ENCODE data around the gene FBXW10B. TPM values are rescaled to one million over a fixed set of nuclear protein-coding genes. Genes with fewer than 3 reads are reported as not detected.
"Not testable (repeated sequence)": the region's sequence is repeated elsewhere in the genome, so short reads cannot be mapped to it uniquely, and the experiment has no call there.

FBXW10B gene
- total RNA-seq, 4 donors from 2014 or later, result 4.7 to 28.0 (median 9.5) TPM

DNA sequence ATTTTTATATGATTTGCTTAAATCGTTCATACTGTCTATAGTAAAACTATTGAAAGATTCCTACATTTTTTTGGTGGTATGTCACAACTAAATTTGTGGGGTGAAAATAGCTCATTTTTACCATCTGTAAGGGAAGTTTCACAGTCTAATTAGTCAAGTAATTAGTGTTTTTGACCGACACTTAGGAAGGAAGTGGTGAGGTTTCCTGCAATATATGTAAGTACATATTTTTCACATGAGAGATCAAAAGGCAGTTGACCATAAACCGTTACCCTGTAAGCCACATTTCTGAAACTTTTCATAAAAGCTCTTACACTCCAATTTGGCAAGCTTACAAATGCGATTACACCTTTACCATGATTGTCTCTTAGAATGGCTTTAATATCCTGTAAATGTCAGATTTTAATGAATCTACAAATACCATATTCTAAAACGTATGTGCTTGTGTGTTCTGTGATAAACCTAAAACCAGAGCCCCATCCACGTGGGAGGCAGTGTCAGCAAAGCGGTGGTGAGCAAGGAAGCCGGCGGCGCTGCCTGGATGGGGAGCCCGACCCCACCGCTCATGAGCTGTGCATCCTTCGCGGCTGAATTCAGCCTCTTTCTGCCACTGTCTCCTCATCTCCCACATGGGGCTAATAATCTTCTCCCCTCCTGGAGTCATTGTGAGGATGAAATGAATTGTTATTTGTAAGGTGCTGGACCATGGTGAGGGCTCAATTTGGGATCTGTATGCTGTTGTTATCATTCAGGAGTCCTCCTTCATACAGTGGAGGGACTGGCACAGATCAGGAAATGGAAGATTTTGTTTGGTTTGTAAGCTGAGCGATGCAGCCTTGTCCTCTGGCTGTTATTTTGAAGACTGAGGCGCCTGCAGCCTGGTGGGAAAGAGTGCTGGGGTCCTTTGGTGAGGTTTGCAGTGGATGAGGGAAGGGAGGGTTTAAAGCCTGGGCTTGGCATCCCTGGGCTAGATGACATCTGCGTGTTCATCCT lies 29.7 kb downstream of the FBXW10B start:
- H3K27ac ChIP-seq; H3K9me3 ChIP-seq; DNase-seq; H3K36me3 ChIP-seq; intact Hi-C loops (cut with DNase I); H3K27me3 ChIP-seq; H3K4me3 ChIP-seq: not testable (repeated sequence)
- WGBS, 2 donors, result 77 to 81% methylated on average over 13 of the region's 17 CpGs
- H3K4me1 ChIP-seq, result peaks cover 0 to 11% (median 0%) of the 10 kb centered on the region in 3 donors

DNA sequence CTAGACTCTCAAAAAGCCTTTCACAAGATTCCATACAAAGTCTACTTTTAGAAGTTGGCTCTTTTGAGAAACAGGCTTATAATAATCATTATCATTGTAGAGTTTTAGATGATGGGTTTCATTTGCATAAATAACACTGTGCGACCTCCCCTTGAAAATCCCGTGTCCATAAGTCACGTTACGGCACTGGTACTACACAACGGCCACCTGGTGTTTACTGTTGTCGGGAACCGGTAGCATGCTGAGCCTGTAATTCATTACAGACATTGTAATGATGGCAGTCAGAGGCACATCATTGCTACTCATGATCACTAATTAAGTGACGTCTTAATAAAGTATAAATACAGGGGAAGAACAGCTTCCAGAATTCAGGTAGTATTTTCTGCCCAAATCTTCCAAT lies 31.5 kb downstream of the FBXW10B start:
- H3K36me3 ChIP-seq; DNase-seq; H3K27ac ChIP-seq; H3K9me3 ChIP-seq; H3K4me3 ChIP-seq; intact Hi-C loops (cut with DNase I); H3K27me3 ChIP-seq: not testable (repeated sequence)
- peaks cover 0 to 11% (median 0%) of the 10 kb centered on the region in 3 donors for H3K4me1 ChIP-seq
- WGBS, 2 donors, result 78 to 84% methylated on average over 8 of the region's 8 CpGs

DNA sequence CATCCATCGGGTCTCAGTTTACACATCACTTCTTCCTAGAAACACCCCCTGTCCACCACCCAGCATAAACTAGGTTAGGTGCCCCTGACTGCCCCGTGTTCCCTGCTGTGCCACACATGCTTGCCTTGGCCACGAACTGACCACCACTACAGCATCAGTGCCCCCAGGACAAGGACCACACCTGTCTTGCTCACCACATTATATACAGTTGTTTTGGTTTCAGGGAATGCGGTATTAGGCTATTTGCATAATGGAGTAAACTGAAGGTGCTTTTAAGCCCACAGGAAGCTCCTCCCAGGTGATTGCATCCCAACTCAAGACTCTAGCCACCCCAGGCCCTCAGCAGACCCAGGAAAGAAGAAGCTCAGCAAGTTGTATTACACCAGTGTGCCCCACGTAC lies 36.2 kb downstream of the FBXW10B start:
- H3K9me3 ChIP-seq; H3K36me3 ChIP-seq; intact Hi-C loops (cut with DNase I); H3K4me3 ChIP-seq; H3K4me1 ChIP-seq; DNase-seq; H3K27ac ChIP-seq; H3K27me3 ChIP-seq: not testable (repeated sequence)
- 79 to 89% methylated on average over 1 to 2 of the region's 5 CpGs for WGBS, 2 donors

DNA sequence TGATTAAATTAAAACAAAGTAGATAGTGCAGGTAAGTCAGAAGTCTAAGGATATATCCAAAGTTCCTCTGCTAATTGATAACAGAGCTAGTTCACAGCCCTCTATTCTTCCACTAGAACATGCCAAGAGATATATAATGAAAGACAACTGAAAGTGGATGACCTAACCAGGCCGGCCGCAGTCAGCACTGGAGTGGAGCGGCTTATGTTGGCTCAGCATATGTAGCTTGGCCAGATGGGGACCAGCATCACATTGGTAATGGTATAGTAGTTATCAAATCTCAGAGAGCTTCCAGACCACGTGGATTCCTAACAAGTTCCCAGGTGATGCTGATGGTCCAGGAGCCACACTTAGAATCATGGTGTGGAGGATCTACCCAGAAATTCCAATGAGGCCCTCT lies 38.0 kb downstream of the FBXW10B start:
- intact Hi-C loops (cut with DNase I); H3K9me3 ChIP-seq; H3K27ac ChIP-seq: not testable (repeated sequence)

DNA sequence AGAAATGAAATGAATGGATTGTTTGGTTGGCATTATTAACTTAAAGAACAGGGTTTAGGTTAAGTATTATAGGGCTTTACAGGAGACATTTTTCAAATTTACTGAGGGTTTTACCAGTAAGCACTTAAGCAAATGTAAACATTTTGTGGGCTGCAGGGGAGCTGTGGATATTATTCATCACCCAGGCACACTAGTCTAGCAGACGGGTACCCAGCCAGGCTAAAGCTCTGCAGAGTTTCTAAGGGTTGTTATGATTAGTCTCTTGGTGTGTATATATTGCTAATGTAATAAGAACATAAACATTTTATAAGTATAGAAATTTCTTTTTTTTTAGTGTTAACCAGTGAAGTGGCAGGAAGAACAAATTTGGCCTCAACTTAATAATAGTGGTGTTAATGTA lies 42.7 kb downstream of the FBXW10B start:
- H3K27ac ChIP-seq; H3K4me1 ChIP-seq; DNase-seq; H3K9me3 ChIP-seq; H3K36me3 ChIP-seq; H3K4me3 ChIP-seq; intact Hi-C loops (cut with DNase I): not testable (repeated sequence)
- no CpG with 5 or more reads among the region's 1 CpG for WGBS, 2 donors
- H3K27me3 ChIP-seq, result peaks cover 0 to 13% (median 0%) of the 10 kb centered on the region in 4 donors

More for the DNA sequence above, 38.0 kb downstream of the FBXW10B start:
- WGBS, 2 donors, result 91 to 100% methylated on average over 3 of the region's 4 CpGs
- H3K27me3 ChIP-seq, DNase-seq, H3K4me1 ChIP-seq, H3K36me3 ChIP-seq, H3K4me3 ChIP-seq: not testable (repeated sequence)

DNA sequence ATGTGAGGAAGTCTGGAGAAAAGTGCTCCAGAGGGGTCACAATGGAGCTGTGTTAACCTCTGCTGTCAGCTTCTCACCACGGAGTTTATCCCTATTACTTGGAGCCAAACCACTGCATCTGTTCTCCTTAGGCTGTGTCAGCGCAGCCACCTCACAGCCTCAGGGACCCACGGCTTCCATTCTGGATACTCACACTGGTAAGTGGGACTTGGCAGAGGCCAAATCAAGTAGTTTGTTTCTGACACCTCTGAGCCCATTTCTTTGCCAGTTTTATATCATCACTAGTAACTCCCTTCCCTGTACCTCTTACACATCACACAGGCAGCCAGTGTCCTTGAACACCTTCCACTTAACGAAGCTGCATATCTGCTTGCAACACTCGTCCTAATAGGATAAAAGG lies 44.8 kb downstream of the FBXW10B start:
- DNase-seq; H3K9me3 ChIP-seq; H3K4me3 ChIP-seq; H3K36me3 ChIP-seq; H3K27ac ChIP-seq; H3K4me1 ChIP-seq; intact Hi-C loops (cut with DNase I): not testable (repeated sequence)
- 82 to 100% methylated on average over 1 to 2 of the region's 5 CpGs for WGBS, 2 donors
- H3K27me3 ChIP-seq, result peaks cover 0 to 13% (median 0%) of the 10 kb centered on the region in 4 donors

DNA sequence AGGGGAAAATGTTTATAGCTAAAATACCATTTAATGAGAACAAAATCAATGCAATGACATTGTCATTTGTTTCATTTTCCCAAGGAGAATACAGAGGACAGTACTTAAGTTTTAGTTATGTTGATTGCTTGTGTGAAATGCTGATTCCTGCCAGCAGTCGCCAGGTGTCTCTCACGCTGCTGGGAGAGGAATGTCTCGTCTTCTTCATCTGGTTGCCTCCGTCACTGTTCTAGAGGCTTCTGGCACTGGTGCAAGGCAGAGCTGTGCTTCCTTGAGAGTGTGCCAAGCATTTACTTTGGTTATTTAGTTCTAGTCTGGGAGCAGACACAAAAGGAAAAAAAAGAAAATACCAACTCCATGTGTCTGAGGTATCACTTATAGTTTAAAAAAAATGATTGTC lies 45.6 kb downstream of the FBXW10B start:
- TF ChIP-seq, protein P1, sequence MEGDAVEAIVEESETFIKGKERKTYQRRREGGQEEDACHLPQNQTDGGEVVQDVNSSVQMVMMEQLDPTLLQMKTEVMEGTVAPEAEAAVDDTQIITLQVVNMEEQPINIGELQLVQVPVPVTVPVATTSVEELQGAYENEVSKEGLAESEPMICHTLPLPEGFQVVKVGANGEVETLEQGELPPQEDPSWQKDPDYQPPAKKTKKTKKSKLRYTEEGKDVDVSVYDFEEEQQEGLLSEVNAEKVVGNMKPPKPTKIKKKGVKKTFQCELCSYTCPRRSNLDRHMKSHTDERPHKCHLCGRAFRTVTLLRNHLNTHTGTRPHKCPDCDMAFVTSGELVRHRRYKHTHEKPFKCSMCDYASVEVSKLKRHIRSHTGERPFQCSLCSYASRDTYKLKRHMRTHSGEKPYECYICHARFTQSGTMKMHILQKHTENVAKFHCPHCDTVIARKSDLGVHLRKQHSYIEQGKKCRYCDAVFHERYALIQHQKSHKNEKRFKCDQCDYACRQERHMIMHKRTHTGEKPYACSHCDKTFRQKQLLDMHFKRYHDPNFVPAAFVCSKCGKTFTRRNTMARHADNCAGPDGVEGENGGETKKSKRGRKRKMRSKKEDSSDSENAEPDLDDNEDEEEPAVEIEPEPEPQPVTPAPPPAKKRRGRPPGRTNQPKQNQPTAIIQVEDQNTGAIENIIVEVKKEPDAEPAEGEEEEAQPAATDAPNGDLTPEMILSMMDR (IDR thresholded peaks at IDR 0.05), result peak in 1 of 6 experiments; percentile 24
- DNase-seq; H3K4me3 ChIP-seq; H3K27ac ChIP-seq; H3K36me3 ChIP-seq; intact Hi-C loops (cut with DNase I); H3K9me3 ChIP-seq; H3K4me1 ChIP-seq: not testable (repeated sequence)
- WGBS, 2 donors, result 11 to 22% methylated on average over 3 of the region's 4 CpGs
- H3K27me3 ChIP-seq, result peaks cover 0 to 10% (median 0%) of the 10 kb centered on the region in 4 donors

Small RNA genes within 50 kb of the gene (small RNA-seq; reads per million reads assigned to genes)
- gene AC005838.1 (0 reads per million in 4 donors), gene RF00090 (0 reads per million in 4 donors)

Other genes with a start within 250 kb of the FBXW10B start
- 1 to 10 TPM; 3.2 to 7.6 (median 3.8) TPM for gene CDRT4, start 152.1 kb downstream of the FBXW10B start, total RNA-seq
- gene TVP23C, start 56.2 kb downstream of the FBXW10B start, total RNA-seq, result 10 to 100 TPM in 3 of 4 donors, 1 to 10 TPM in 1; 4.2 to 27.1 (median 18.5) TPM
- 100 to 1,000 TPM; 102 to 208 (median 167) TPM for gene TRIM16, start 64.6 kb upstream of the FBXW10B start, total RNA-seq
- gene ZNF286A, start 80.0 kb upstream of the FBXW10B start, total RNA-seq, result 10 to 100 TPM in 3 of 4 donors, 1 to 10 TPM in 1; 7.5 to 19.9 (median 15.3) TPM
- not detected for gene TBC1D26, start 112.6 kb upstream of the FBXW10B start, total RNA-seq

Data from esophagus squamous epithelium (tissue), 5 donors.